ENCODE results near the gene PPM1B.

GRCh38 chr2:44215827-44216226 lies 47.2 kb downstream of the PPM1B start:
- TF ChIP-seq SUZ12 (IDR thresholded peaks at IDR 0.05; ENCODE audit: low read length) (no peak), POLR2AphosphoS5 (IDR thresholded peaks at IDR 0.05; ENCODE audit: low read depth, low read length) (no peak)
- TF ChIP-seq, protein P1, sequence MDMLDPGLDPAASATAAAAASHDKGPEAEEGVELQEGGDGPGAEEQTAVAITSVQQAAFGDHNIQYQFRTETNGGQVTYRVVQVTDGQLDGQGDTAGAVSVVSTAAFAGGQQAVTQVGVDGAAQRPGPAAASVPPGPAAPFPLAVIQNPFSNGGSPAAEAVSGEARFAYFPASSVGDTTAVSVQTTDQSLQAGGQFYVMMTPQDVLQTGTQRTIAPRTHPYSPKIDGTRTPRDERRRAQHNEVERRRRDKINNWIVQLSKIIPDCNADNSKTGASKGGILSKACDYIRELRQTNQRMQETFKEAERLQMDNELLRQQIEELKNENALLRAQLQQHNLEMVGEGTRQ (IDR thresholded peaks at IDR 0.05; ENCODE audit: low read length): no peak
